ENCODE data around the gene ZNF385A.

Gene ZNF385A

GRCh38 chr12:54427106-54427505, 42.6 kb upstream of the ZNF385A start:
- H3F3A ChIP-seq (ENCODE audit: insufficient read depth, low read length): no peaks in the 10 kb centered on the region
- no peak overlapping the region for H3K27ac ChIP-seq (ENCODE audit: low read depth, low read length, poor library complexity, severe bottlenecking)
- H4K20me1 ChIP-seq (ENCODE audit: insufficient read depth, low read length): no peaks in the 10 kb centered on the region
- TF ChIP-seq EZH2 (IDR thresholded peaks at IDR 0.05; ENCODE audit: borderline replicate concordance, low read length): no peak
- TF ChIP-seq, protein P1, sequence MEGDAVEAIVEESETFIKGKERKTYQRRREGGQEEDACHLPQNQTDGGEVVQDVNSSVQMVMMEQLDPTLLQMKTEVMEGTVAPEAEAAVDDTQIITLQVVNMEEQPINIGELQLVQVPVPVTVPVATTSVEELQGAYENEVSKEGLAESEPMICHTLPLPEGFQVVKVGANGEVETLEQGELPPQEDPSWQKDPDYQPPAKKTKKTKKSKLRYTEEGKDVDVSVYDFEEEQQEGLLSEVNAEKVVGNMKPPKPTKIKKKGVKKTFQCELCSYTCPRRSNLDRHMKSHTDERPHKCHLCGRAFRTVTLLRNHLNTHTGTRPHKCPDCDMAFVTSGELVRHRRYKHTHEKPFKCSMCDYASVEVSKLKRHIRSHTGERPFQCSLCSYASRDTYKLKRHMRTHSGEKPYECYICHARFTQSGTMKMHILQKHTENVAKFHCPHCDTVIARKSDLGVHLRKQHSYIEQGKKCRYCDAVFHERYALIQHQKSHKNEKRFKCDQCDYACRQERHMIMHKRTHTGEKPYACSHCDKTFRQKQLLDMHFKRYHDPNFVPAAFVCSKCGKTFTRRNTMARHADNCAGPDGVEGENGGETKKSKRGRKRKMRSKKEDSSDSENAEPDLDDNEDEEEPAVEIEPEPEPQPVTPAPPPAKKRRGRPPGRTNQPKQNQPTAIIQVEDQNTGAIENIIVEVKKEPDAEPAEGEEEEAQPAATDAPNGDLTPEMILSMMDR (IDR thresholded peaks at IDR 0.05; ENCODE audit: low read length): no peak
- H3K4me1 ChIP-seq (ENCODE audit: insufficient read depth, low read length, severe bottlenecking): no peaks in the 10 kb centered on the region
- H3K4me3 ChIP-seq (ENCODE audit: low read depth, low read length, poor library complexity, severe bottlenecking): no peak overlapping the region
- H3K79me2 ChIP-seq (ENCODE audit: insufficient read depth, low read length): no peaks in the 10 kb centered on the region
- no peaks in the 10 kb centered on the region for H3K9me3 ChIP-seq (ENCODE audit: low read length)
- no peak overlapping the region for H2AFZ ChIP-seq (ENCODE audit: low read length)
- H3K9me2 ChIP-seq (ENCODE audit: low read depth, low read length): no peaks in the 10 kb centered on the region
- H3K27me3 ChIP-seq (ENCODE audit: insufficient read depth, low read length): peaks cover 17% of the 10 kb centered on the region; the same call in 1 of the 2 replicates
- H3K9ac ChIP-seq (ENCODE audit: low read length): no peak overlapping the region
- H3K36me3 ChIP-seq (ENCODE audit: insufficient read depth, low read length): no peaks in the 10 kb centered on the region
- no peak overlapping the region for H3K4me2 ChIP-seq (ENCODE audit: low read length)

DNA sequence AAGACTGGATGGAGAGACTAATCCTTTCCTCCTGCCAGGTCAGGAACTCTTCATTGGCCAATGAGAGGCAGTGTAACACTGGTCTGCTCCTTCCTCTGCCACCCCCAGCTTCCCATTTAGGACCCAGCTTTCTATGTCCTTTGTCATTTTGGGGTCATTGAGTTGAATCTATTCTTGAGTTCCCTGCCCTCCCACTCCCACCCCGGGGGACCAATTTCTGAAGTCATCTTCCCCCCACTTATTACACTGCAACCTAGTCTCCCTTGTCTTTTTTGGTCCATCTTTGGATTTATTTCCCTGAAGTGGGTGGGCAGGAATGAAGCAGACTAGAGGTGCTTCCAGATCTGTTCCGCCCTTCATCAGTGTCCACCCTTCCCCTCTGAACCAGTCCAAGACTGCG, 42.2 kb upstream of the ZNF385A start:
- no peaks in the 10 kb centered on the region for H3K79me2 ChIP-seq (ENCODE audit: insufficient read depth, low read length)
- no peaks in the 10 kb centered on the region for H4K20me1 ChIP-seq (ENCODE audit: insufficient read depth, low read length)
- H3F3A ChIP-seq (ENCODE audit: insufficient read depth, low read length): no peaks in the 10 kb centered on the region
- TF ChIP-seq, protein P1 (IDR thresholded peaks at IDR 0.05; ENCODE audit: low read length): no peak
- no peak for TF ChIP-seq EZH2 (IDR thresholded peaks at IDR 0.05; ENCODE audit: borderline replicate concordance, low read length)
- no peaks in the 10 kb centered on the region for H3K4me1 ChIP-seq (ENCODE audit: insufficient read depth, low read length, severe bottlenecking)
- H3K36me3 ChIP-seq (ENCODE audit: insufficient read depth, low read length): no peaks in the 10 kb centered on the region
- H3K9me2 ChIP-seq (ENCODE audit: low read depth, low read length): no peaks in the 10 kb centered on the region
- no peak overlapping the region for H3K9ac ChIP-seq (ENCODE audit: low read length)
- H3K4me2 ChIP-seq (ENCODE audit: low read length): no peak overlapping the region
- H3K27me3 ChIP-seq (ENCODE audit: insufficient read depth, low read length): peaks cover 17% of the 10 kb centered on the region; the same call in 1 of the 2 replicates
- H3K27ac ChIP-seq (ENCODE audit: low read depth, low read length, poor library complexity, severe bottlenecking): no peak overlapping the region
- no peaks in the 10 kb centered on the region for H3K9me3 ChIP-seq (ENCODE audit: low read length)
- H2AFZ ChIP-seq (ENCODE audit: low read length): no peak overlapping the region
- no peak overlapping the region for H3K4me3 ChIP-seq (ENCODE audit: low read depth, low read length, poor library complexity, severe bottlenecking)

- no peaks in the 10 kb centered on the region for H3K9me3 ChIP-seq (ENCODE audit: low read length)
- no peaks in the 10 kb centered on the region for H3F3A ChIP-seq (ENCODE audit: insufficient read depth, low read length)
- no peaks in the 10 kb centered on the region for H3K79me2 ChIP-seq (ENCODE audit: insufficient read depth, low read length)
- H4K20me1 ChIP-seq (ENCODE audit: insufficient read depth, low read length): no peaks in the 10 kb centered on the region
- no peak overlapping the region for H3K27ac ChIP-seq (ENCODE audit: low read depth, low read length, poor library complexity, severe bottlenecking)
- no peaks in the 10 kb centered on the region for H3K4me1 ChIP-seq (ENCODE audit: insufficient read depth, low read length, severe bottlenecking)
- no peak for TF ChIP-seq EZH2 (IDR thresholded peaks at IDR 0.05; ENCODE audit: borderline replicate concordance, low read length)
- TF ChIP-seq, protein P1 (IDR thresholded peaks at IDR 0.05; ENCODE audit: low read length): no peak
- no peak overlapping the region for H3K9ac ChIP-seq (ENCODE audit: low read length)
- peaks cover 21% of the 10 kb centered on the region; the same call in 1 of the 2 replicates for H3K27me3 ChIP-seq (ENCODE audit: insufficient read depth, low read length)
- H3K9me2 ChIP-seq (ENCODE audit: low read depth, low read length): no peaks in the 10 kb centered on the region
- no peak overlapping the region for H2AFZ ChIP-seq (ENCODE audit: low read length)
- no peak overlapping the region for H3K4me3 ChIP-seq (ENCODE audit: low read depth, low read length, poor library complexity, severe bottlenecking)
- H3K4me2 ChIP-seq (ENCODE audit: low read length): no peak overlapping the region
- no peaks in the 10 kb centered on the region for H3K36me3 ChIP-seq (ENCODE audit: insufficient read depth, low read length)
Measured at GRCh38 chr12:54425702-54426101, 41.2 kb upstream of the ZNF385A start.
